CD4-positive, CD25-positive, alpha-beta regulatory T cell (primary cell): ENCODE data around the gene METTL2B. TPM values are rescaled to one million over a fixed set of nuclear protein-coding genes. Genes with fewer than 3 reads are reported as not detected.
"Not testable (repeated sequence)": the region's sequence is repeated elsewhere in the genome, so short reads cannot be mapped to it uniquely, and the experiment has no call there.

Source experiments
- ATAC-seq, 2 donors: fragments of 150-1000 bp; cut with Tn5 transposase; one replicate each; pipeline ENCODE4 v1.10.0; 2021; ENCODE audit warnings: low read depth in 2 of 2, moderate number of reproducible peaks in 2 of 2, moderate library complexity in 1 of 2
- DNase-seq, 3 donors: peaks; one replicate each; pipeline versions ENCODE4 v3.0.0 to v3.0.0-alpha.2; 2012 to 2022; ENCODE audit warnings: mixed read lengths in 1 of 3
- H3K27ac ChIP-seq: one replicate; pipeline ENCODE4 v1.7.0; 2013; ENCODE audit warnings: mild to moderate bottlenecking, low read length; ENCODE audit not compliant: insufficient read depth, poor library complexity, severe bottlenecking
- H3K27me3 ChIP-seq: one replicate; pipeline ENCODE4 v1.7.0; 2013; ENCODE audit warnings: low read length; ENCODE audit not compliant: control insufficient read depth, insufficient read depth
- H3K36me3 ChIP-seq: one replicate; pipeline ENCODE4 v1.7.0; 2013; ENCODE audit warnings: mild to moderate bottlenecking, low read length, moderate library complexity; ENCODE audit not compliant: control insufficient read depth, insufficient read depth
- H3K4me1 ChIP-seq: 2 replicates; pipeline ENCODE4 v1.7.0; 2013; ENCODE audit warnings: mild to moderate bottlenecking, low read length; ENCODE audit not compliant: insufficient read depth, control insufficient read depth, poor library complexity, severe bottlenecking
- H3K4me3 ChIP-seq: one replicate; pipeline ENCODE4 v1.7.0; 2013; ENCODE audit warnings: low read depth, mild to moderate bottlenecking, low read length, moderate library complexity
- H3K9me3 ChIP-seq, 2 experiments: 1 replicate in 1 of 2; 2 replicates in 1 of 2; pipeline ENCODE4 v1.7.0; 2013; ENCODE audit warnings: low read length in 2 of 2, mild to moderate bottlenecking in 1 of 2, moderate library complexity in 1 of 2; ENCODE audit not compliant: control insufficient read depth in 2 of 2
- H3K27ac Mint-ChIP-seq, 3 donors: one replicate each; pipeline ENCODE4 v1.8.0; 2020 to 2022; ENCODE audit warnings: mild to moderate bottlenecking in 3 of 3, mixed read lengths in 3 of 3, moderate library complexity in 2 of 3
- H3K27me3 Mint-ChIP-seq: one replicate; pipeline ENCODE4 v1.8.0; 2022; ENCODE audit warnings: mild to moderate bottlenecking, mixed read lengths
- H3K36me3 Mint-ChIP-seq: one replicate; pipeline ENCODE4 v1.8.0; 2020; ENCODE audit warnings: mixed read lengths
- H3K4me1 Mint-ChIP-seq, 4 donors: one replicate each; pipeline ENCODE4 v1.8.0; 2020 to 2022; ENCODE audit warnings: mixed read lengths in 4 of 4, mild to moderate bottlenecking in 1 of 4
- H3K4me3 Mint-ChIP-seq, 4 donors: one replicate each; pipeline ENCODE4 v1.8.0; 2020 to 2022; ENCODE audit warnings: mild to moderate bottlenecking in 4 of 4, mixed read lengths in 4 of 4, moderate library complexity in 3 of 4
- H3K9me3 Mint-ChIP-seq, 7 donors: one replicate each; pipeline ENCODE4 v1.8.0; 2020 to 2022; ENCODE audit warnings: mixed read lengths in 7 of 7, mild to moderate bottlenecking in 3 of 7, moderate library complexity in 2 of 7
- polyA plus RNA-seq, 4 donors: library from polyadenylated mRNA; unstranded; fragments of 300-500 nt; fragmentation: Illumina TruSeq; gene quantifications; one replicate each; pipeline ENCODE4 v1.2.3, GENCODE V29; 2021
- total RNA-seq: library from RNA; stranded (reverse); gene quantifications from one replicate; pipeline ENCODE4 v1.2.3, GENCODE V29; 2022

The METTL2B gene
- total and polyA plus RNA-seq, 5 donors from 2014 or later = 9.2 to 19.6 (median 16.9) TPM

DNA sequence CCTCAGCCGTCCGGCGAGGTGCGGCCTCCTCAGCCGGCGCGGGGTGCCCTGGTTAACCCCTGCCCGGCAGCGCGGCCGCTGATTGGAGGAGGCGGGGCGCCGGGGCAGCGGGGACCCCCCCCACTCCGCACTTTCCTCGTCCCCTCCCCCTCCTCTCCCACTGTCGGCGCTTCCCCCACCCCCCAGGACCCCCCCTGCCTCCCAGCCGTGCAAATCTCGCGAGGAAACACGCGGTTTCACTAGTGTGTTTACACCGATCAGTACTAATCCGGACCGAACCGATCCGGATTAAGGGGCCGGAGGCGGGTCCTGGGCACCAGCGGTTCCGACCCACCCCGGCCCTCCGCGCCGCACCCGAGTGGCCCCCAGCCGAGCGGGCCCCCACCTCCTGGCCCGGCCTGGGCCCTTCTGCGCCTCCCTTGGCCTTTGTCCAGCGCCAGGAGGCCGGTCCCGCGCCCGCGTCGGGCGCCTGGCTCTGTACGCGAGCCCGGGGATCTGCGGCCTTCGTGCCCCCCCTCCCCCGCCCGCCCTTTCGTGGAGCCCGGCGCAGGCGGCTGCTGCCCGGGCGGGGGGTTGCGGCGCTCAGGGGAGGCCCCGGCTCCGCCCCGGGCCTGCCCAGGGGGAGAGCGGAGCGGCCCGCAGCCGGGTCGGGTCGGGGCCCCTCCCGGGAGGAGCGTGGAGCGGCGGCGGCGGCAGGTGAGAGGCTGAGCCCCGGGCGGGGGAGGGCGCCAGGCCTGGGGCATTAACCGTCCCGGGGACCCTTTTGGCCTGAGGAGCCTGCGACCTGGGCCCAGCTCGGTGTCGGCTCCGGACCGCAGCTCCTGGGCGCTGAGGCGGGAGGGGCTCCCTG, 54.8 kb downstream of the METTL2B start:
- H3K9me3 ChIP-seq, H3K27me3 Mint-ChIP-seq, H3K4me3 ChIP-seq, H3K36me3 ChIP-seq, H3K27me3 ChIP-seq, H3K36me3 Mint-ChIP-seq, H3K9me3 Mint-ChIP-seq, H3K27ac Mint-ChIP-seq: not testable (repeated sequence)
- H3K27ac ChIP-seq = peak overlapping the region; percentile 87
- DNase-seq = peak; percentile 71 to 85 (median 83)
- H3K4me1 Mint-ChIP-seq = peaks cover 16 to 49% (median 25%) of the 10 kb centered on the region in 4 donors
- H3K4me3 Mint-ChIP-seq = peak overlapping the region; percentile 38 to 98 (median 69)
- peak; percentile 75 to 80 for ATAC-seq
- H3K4me1 ChIP-seq = peaks cover 14% of the 10 kb centered on the region

DNA sequence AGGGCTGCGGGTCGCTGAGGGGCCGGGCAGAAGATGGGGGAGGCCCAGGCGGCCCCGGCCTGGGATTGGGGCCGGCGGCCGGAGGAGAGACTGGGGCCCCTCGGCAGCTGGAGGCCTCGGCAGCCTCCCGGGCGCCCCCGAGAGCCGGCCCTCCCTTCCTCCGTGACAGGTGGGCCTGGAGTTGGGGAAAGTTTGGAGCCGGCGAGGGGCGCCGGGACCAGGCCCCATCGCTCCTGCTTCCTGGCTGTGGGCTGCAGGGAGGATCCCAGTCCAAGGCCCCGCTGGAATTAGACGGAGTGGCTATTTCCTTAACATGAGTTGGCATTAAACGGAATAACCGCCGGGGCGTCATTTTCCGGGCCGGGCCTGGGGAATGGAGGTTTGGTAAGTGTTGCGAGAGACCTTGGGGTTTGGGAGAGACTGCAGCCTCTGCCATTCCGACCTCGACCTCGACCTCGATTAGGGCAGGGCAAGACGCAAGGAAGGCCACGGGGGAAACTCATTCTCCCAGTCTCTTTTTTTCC, 55.5 kb downstream of the METTL2B start:
- peaks cover 16 to 55% (median 25%) of the 10 kb centered on the region in 4 donors for H3K4me1 Mint-ChIP-seq
- ATAC-seq (peak in 1 of 2 donors; percentile 2), DNase-seq (peak in 2 of 3 donors; percentile 5 to 47)

DNA sequence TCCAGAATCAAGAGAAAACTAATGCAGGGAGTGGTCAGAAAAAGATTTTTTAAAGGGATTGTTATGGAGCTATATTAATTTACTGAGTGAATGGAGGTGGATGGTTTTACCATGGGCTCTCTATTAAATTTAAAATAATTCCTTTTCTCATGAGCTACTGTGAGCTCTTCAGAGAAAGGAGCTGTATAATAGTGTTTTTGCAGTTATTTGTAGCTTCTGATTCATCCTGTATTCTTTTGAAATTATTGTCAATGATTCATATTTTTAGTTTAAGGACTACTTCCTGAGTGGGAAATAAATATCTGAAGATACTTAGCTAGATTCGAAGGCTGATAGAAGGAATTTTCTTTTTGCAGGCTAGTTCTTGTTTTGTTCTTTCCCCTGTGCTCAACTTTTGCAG, 56.4 kb downstream of the METTL2B start:
- DNase-seq, H3K36me3 ChIP-seq, H3K9me3 Mint-ChIP-seq, H3K9me3 ChIP-seq, H3K36me3 Mint-ChIP-seq, H3K27me3 ChIP-seq, ATAC-seq, H3K27me3 Mint-ChIP-seq: not testable (repeated sequence)
- Mint-ChIP-seq H3K4me1 (peaks cover 19 to 64% (median 30%) of the 10 kb centered on the region in 4 donors), H3K27ac (peak overlapping the region; percentile 63 to 94 (median 94)), H3K4me3 (peak overlapping the region; percentile 92 to 98 (median 95))
- Histone ChIP-seq H3K27ac (peak overlapping the region; percentile 87), H3K4me1 (peaks cover 14% of the 10 kb centered on the region), H3K4me3 (peak overlapping the region; percentile 70)

More for the DNA sequence above, 55.5 kb downstream of the METTL2B start:
- not testable (repeated sequence) for H3K27me3 Mint-ChIP-seq, H3K9me3 ChIP-seq, H3K27me3 ChIP-seq, H3K9me3 Mint-ChIP-seq, H3K36me3 Mint-ChIP-seq, H3K36me3 ChIP-seq
- H3K4me3 Mint-ChIP-seq = peak overlapping the region; percentile 92 to 98 (median 95)
- Histone ChIP-seq H3K4me1 (peaks cover 14% of the 10 kb centered on the region), H3K27ac (peak overlapping the region; percentile 87), H3K4me3 (peak overlapping the region; percentile 70)
- H3K27ac Mint-ChIP-seq = peak overlapping the region; percentile 94 to 96 (median 94)

DNA sequence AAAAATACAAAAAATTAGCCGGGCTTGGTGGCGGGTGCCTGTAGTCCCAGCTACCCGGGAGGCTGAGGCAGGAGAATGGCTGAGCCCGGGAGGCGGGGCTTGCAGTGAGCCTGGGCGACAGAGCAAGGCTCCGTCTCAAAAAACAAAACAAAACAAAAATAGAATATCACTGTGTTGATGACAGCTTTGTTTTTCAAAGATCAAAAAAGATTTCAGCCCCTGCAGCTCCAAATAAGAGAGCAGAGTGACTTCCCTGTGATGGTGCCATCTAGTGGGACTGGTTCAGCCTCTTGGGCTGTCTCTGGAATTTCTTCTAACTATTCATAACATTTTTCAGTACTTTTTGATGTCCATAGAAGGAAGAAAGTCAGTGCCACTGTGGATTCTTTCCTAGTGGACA, 60.9 kb downstream of the METTL2B start:
- not testable (repeated sequence) for H3K27ac ChIP-seq, H3K36me3 ChIP-seq, H3K4me1 ChIP-seq, H3K4me3 ChIP-seq, H3K27me3 Mint-ChIP-seq, H3K9me3 ChIP-seq, H3K27me3 ChIP-seq, H3K9me3 Mint-ChIP-seq
- peak in 2 of 3 donors; percentile 10 to 41 for DNase-seq
- ATAC-seq = peak; percentile 85 to 88
- Mint-ChIP-seq H3K4me1 (peaks cover 23 to 79% (median 33%) of the 10 kb centered on the region in 4 donors), H3K27ac (peak overlapping the region in 2 of 3 donors; percentile 25 to 49), H3K36me3 (peaks cover 12% of the 10 kb centered on the region), H3K4me3 (peak overlapping the region in 1 of 4 donors; percentile 68)

DNA sequence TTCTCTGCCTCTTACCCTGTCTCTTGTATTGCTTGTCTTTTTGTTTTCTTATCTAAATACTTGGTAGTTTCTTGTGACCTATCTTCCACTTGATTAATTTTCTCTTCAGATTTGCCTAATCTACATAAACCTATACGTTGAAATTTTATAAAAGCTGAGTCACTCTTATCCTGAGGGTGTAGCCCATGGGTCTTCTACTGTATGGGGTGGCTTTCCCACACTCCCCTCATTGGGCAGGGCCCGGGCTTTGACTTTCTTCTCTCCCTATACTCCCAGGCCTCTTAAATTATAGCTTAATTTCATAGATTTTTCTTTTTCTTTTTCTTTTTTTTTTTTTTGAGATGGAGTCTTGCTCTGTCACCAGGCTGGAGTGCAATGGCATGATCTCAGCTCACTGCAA, 66.0 kb downstream of the METTL2B start:
- Mint-ChIP-seq H3K36me3 (peaks cover 27% of the 10 kb centered on the region), H3K4me3 (peak overlapping the region in 2 of 4 donors; percentile 58 to 68), H3K4me1 (peaks cover 21 to 58% (median 27%) of the 10 kb centered on the region in 4 donors)
- not testable (repeated sequence) for H3K4me1 ChIP-seq, H3K27ac ChIP-seq, H3K27me3 ChIP-seq, H3K9me3 Mint-ChIP-seq, H3K4me3 ChIP-seq, H3K9me3 ChIP-seq, H3K27me3 Mint-ChIP-seq, H3K27ac Mint-ChIP-seq, DNase-seq, ATAC-seq
- H3K36me3 ChIP-seq = peaks cover 12% of the 10 kb centered on the region

DNA sequence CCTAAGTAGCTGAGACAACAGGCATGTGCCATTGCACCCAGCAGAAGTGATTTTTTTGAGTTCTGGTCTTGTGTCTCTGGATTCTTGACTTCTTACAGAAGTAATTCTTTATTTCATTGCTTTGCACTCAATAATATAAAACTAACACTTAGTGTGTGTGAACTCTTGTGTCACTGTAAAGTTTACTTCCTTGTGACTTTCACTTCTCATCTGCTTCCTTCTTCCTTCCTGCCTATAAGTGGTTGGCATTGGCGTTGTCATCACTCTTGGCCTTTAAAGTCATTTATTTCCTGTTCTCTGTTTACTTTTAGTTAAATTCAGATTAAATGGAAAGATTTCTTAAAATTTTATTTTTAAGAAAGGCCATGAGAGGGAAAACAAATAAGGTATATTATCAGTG, 66.8 kb downstream of the METTL2B start:
- H3K4me3 ChIP-seq, H3K4me1 ChIP-seq, H3K27ac Mint-ChIP-seq, H3K27me3 Mint-ChIP-seq, H3K9me3 Mint-ChIP-seq, H3K4me3 Mint-ChIP-seq, H3K27me3 ChIP-seq, H3K9me3 ChIP-seq, H3K27ac ChIP-seq: not testable (repeated sequence)
- Mint-ChIP-seq H3K4me1 (peaks cover 16 to 54% (median 24%) of the 10 kb centered on the region in 4 donors), H3K36me3 (peaks cover 24% of the 10 kb centered on the region)
- peaks cover 16% of the 10 kb centered on the region for H3K36me3 ChIP-seq
- ATAC-seq = peak in 1 of 2 donors; percentile 44
- DNase-seq = peak in 1 of 3 donors; percentile 12

DNA sequence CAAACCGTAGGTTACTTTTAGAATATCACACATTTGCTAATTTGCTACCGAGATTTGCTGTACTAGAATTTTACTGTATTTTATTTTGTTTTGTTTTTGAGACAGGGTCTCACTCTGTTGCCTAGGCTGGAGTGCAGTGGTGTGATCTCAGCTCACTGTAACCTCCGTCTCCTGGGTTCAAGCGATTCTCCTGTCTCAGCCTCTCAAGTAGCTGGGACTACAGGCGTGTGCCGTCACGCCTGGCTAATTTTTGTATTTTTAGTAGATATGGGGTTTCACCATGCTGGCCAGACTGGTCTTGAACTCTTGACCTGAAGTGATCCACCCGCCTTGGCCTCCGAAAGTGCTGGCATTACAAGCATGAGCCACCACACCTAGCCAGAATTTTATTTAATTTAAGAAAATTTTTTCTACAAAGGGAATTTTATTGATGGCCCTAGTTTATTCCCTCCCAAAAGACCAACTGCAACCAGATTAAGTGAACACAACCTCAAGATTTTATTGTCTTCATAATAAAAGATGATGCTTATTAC, 69.8 kb downstream of the METTL2B start:
- H3K4me3 ChIP-seq, H3K27ac ChIP-seq, H3K9me3 Mint-ChIP-seq, H3K27me3 ChIP-seq, ATAC-seq, H3K4me3 Mint-ChIP-seq, DNase-seq, H3K4me1 ChIP-seq, H3K27me3 Mint-ChIP-seq, H3K9me3 ChIP-seq: not testable (repeated sequence)
- H3K4me1 Mint-ChIP-seq = peaks cover 15 to 48% (median 27%) of the 10 kb centered on the region in 4 donors
- peaks cover 23% of the 10 kb centered on the region for H3K36me3 Mint-ChIP-seq
- H3K27ac Mint-ChIP-seq = peak overlapping the region in 1 of 3 donors; percentile 11
- peaks cover 12% of the 10 kb centered on the region for H3K36me3 ChIP-seq
